Measurements from ENCODE around the gene RBP4.

The RBP4 gene

GRCh38 chr10:93595378-93596161 lies 5.5 kb downstream of the RBP4 start:
- DNase-seq: no peak

DNA sequence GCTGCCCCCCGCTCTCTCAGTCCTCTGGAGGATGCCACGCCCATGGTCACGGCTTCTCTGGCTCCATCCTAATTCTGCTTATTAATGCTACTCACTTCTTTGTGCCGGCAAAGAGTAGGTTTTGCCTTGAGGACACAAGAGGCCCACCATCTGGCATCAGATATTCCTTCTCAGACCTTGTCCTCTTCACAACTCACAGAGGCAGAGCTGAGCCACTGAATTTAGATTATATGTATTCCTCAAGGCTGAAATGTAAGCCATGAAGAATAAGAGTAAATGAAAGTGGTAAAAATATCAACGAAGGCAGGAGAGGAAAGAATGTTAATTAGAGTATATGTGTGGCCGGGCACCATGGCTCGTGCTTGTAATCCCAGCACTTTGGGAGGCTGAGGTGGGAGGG lies 6.5 kb downstream of the RBP4 start:
- no peak for DNase-seq

DNA sequence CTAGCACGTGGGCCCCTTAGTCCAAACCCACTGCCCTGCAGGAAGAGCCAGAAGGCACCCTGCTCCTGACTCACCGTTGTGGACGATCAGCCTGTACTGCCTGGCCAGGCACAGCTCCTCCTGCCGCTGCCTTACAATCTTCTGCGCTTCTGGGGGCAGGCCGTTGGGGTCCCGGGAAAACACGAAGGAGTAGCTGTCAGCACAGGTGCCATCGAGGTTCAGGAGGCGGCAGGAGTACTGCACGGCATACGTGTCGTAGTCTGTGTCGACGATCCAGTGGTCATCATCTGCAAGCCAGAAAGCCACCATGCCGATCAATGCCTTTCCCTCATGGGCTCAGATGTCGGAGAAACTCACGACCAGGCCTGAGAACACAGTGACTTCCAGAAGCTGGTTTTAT lies 7.3 kb downstream of the RBP4 start:
- no peak for DNase-seq

GRCh38 chr10:93593254-93593653 lies 7.8 kb downstream of the RBP4 start:
- no peak for DNase-seq

- DNase-seq: no peak
These were observed 9.8 kb downstream of the RBP4 start for GRCh38 chr10:93591065-93591808.

DNA sequence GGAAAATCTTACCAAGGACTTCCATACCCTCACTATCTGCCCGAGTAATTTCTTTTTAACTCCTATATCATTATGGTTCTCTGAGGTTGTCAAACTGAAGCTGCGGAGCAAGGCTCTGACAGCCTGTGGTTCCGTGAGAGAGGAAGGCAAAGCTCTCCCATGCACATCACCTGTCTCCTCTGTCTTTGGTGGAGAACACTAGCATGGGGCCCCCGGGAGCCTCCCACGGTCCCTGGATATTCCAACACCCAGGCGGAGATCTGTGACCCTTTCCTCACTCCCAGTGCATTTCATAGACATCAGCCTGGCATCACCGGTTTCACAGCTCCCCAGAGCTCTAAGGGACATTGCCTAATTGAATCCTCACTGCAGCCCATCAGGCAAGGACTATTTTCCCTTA lies 10.4 kb downstream of the RBP4 start:
- no peak for DNase-seq

- no peak for DNase-seq
These were observed 11.1 kb downstream of the RBP4 start for GRCh38 chr10:93589648-93590562.

DNA sequence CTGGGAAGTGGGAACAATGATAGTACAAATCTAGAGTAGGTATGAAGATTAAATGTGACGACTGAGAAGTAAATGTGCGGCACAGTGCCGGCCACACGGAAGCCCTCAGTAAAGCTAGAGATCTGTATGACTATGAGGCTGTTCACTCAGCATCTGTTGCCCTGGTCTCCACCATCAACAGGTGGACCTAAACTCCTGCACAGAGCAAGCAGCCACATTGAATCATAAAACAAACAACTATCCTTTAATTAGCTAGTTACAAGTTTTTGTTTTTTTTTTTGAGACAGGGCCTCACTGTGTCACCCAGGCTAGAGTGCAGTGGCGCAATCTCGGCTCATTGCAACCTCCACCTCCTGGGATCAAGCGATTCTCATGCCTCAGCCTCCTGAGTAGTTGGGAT lies 16.6 kb downstream of the RBP4 start:
- no peak for DNase-seq

DNA sequence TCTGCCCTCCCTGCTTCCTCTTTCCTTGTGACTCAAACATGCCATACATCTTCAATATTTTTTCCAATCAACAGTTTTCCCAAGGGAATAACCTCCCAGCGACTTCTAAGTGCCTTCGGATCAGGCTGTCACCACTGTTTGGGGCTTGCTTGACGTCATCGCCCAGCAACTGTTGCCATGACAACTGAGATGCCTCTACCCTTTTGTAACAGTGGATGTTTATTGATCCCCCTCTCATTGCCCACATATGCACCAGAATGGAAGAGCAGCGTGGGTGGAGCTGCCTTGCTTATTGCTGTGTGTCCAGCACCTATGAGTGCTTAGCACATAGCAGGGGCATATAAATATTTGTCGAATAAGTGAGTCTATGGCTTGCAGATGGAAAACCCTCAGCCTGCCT lies 20.2 kb downstream of the RBP4 start:
- peak; percentile 94 for DNase-seq

DNA sequence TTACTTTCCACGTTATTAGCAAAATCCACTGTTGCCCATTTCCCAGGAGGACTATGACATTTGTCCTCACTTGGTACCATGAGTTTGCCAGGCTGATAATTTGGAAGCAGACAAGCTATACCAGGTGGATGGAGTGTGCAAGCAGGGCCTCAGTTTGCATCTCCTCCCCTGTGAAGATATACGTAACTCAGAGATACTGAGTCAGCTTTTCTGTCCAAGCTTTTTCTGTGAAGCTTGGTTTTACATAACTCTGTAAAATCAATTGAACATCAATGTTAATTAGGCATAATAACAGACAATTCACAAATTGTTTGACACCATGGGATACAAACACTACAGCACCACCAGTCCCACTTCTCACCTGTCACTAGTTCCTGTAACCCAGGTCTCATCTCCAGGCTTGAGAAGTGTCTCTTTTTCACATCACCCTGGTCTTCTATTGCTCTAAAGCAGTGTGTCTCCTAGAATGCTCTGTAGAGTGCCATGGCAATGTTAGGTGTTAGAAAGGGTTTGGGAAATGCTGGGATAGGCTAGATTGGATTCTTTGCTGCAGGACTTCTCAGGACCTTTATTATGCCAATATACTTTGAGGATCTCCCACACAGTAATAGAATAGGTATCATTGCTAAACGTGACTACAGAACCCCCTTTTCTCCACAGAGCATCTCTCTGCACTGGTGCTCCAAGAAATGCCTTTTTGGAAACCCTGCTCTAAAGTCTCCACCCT lies 20.9 kb downstream of the RBP4 start:
- no peak for DNase-seq

- no peak for DNase-seq
These were observed 21.9 kb downstream of the RBP4 start for GRCh38 chr10:93579089-93579488.

DNA sequence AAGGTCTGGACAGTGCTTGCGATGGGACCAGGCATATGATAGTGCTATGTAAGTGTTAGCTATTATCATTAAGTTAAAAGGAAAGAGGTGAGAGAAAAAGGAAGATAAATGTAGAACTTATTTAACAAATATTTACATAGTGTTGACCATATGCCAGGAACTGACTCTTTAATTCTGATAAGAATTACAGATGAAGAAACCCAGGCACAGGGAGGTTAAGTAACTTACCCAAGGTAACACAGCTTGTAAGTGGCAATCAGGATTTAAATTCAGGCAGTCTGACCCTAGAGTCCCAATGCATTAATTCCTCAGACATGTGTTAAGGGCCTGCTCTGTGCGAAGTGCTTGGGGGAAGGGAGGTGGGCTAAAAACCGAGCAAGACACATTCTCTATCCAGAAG lies 23.5 kb downstream of the RBP4 start:
- DNase-seq: no peak

DNA sequence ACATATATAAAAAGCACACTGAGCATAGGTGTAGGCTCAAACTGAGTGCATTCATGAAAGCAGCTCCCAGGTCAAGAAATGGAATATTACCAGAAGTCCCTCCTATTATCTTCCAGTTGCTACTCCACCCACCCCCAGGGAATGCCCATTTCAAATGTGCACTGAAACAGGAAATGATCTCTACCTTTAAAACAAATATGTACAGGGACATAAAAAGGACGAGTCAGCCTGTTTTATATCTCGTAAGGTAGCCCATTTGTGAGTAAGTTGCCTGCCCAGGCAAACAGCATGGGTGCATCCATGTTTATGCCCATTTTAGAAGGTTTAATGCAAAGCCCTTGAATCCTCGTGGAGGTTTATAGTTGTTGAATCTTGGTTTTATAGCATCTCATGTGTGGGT lies 24.1 kb downstream of the RBP4 start:
- no peak for DNase-seq

DNA sequence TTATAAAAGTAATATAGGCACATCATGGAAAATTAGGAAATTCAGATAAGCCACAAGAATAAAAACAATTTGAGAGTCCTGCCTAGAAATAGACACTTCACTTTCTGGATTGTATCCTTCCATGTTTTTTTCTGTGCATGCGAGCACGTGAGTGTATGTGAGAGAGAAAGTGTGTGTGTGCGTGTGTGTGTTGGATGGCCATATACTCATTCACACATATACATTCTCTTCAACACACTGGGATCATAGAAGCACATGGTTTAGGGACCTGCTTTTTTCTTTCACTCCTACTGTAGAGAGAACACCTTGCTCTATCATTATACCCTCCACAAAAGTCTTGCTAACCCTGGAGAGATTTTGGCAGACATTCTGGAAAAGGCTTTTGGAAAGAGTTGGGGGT lies 27.1 kb downstream of the RBP4 start:
- no peak for DNase-seq

GRCh38 chr10:93573051-93573909 lies 27.8 kb downstream of the RBP4 start:
- no peak for DNase-seq

- no peak for DNase-seq
These were observed 28.4 kb downstream of the RBP4 start for GRCh38 chr10:93572606-93573005.

DNA sequence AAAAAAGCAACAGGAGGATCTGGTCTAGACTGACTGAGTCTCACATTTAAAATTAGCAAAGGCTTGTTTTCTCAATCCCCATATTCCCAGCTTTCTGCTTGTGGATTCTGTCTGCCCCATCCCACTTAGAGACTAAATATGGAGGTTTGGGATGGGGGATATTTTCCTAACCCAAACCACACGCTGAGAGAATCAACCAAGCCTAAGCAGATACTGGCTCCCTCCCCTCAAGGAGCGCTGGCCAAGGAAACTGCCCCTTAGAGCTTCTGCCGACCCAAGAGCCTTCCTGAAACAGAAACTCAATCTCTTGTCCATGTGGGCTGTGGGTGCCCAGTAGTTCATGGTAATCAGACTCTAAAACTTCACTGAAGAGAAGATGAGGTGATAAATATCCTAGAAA lies 30.7 kb downstream of the RBP4 start:
- no peak for DNase-seq

DNA sequence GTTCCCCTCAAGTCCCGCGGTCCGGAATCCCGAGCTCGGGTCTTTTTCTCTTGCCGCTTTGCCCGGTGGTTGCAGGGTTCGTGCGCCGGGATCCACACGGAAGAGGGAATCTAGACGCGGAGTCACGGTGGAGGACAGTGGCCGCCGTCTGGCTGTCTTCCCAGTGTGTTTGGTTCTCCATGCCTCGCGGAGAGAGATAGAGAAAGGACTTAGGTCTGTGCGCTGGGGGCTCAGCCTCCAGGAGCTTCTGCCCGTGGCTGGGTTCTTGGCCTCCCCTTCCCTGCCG lies 33.0 kb downstream of the RBP4 start:
- DNase-seq: no peak

- peak; percentile 24 for DNase-seq
These were observed 33.5 kb downstream of the RBP4 start for GRCh38 chr10:93567277-93568104.

GRCh38 chr10:93566435-93567276 lies 34.4 kb downstream of the RBP4 start, which contains the start of gene FFAR4:
Gene FFAR4, plus strand, starts transcription at chr10:93566665. Its CDS starts 56 bp downstream, at chr10:93566721.
- peak; percentile 50 for DNase-seq

Measured in eye (tissue), 1 donor.